COLO668 (cell line): ENCODE results near the gene EHMT1.
"Not testable (repeated sequence)": the region's sequence is repeated elsewhere in the genome, so short reads cannot be mapped to it uniquely, and the experiment has no call there.

ENCODE experiments used
- DNase-seq: peaks from one replicate; lab custom pipeline; 2025; ENCODE audit not compliant: unreplicated experiment; lab: John Stamatoyannopoulos, UW

EHMT1 gene

DNA sequence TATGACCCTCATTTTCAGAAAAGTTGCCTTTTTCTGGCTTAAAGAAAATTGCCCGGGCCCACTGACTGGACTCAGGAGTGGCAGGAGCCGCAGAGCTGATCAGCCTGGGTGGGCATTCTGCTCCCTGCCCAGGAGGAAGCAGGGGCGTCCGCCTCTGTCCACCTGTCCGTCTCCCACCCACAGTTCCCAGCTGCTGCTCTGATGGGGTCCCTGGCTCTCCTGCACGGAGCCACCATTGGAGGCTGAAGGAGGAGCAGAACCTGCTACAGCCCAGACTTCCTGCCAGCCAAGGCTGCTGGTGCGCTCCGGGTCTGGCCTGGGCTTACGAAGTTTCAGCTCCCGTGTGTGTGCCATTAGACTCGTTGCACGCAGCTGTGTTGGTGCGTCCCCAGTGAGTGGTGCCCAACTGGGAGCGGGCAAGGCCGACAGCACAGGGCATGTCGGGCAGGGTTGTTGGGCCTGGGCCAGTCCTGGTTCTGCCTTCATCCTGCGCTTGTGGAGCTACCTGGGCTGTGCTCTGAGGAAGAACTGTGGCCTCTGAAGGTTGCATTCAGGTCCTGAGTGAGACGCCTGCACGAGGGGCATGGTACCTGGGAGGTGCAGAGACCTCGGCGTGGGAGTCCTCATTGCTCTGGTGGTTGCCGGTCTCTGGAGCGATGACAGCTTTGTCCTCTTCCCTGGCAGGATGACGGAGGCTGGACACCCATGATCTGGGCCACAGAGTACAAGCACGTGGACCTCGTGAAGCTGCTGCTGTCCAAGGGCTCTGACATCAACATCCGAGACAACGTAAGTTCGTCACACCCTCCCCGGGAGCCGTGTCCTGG lies 181.6 kb downstream of the EHMT1 start:
- no peak for DNase-seq

- no peak for DNase-seq
These were observed 182.2 kb downstream of the EHMT1 start for GRCh38 chr9:137801023-137801319.

GRCh38 chr9:137802021-137802420 lies 183.2 kb downstream of the EHMT1 start:
- no peak for DNase-seq

DNA sequence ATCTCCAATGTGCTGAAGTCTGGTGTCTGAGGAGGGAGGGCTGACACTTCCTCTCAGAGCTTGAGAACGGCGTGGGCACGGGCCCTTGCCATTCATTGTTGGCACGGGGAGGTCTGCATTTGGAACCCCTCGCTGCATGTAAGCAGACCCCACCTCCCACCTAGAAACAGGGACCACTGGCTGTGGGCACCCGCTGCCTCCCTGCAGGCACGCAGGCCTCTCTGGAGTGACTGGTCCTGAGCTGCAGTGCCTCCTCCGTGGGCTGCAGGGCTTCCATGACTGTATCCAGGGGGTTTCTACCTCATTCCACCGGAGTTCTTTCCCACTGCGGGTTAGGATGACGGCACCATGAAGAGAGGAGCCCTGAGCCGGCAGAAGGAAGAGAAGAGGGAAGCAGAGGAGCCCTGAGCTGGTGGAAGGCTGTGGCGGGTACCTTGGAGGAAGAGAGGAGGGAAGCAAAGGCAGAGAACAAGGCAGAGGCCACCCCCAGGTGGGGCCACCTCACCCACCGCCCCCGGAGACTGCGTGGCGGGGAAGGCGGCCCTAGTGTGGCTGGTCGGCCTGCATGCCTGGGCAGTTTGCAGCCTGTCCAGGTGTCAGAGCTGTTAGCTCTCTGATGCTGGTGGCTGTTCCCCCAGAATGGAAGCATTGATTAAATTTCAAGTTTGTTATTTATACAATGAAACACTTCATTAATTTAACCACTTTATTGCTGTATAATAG lies 183.9 kb downstream of the EHMT1 start:
- DNase-seq: no peak

- no peak for DNase-seq
These were observed 186.3 kb downstream of the EHMT1 start for GRCh38 chr9:137804908-137805630.

DNA sequence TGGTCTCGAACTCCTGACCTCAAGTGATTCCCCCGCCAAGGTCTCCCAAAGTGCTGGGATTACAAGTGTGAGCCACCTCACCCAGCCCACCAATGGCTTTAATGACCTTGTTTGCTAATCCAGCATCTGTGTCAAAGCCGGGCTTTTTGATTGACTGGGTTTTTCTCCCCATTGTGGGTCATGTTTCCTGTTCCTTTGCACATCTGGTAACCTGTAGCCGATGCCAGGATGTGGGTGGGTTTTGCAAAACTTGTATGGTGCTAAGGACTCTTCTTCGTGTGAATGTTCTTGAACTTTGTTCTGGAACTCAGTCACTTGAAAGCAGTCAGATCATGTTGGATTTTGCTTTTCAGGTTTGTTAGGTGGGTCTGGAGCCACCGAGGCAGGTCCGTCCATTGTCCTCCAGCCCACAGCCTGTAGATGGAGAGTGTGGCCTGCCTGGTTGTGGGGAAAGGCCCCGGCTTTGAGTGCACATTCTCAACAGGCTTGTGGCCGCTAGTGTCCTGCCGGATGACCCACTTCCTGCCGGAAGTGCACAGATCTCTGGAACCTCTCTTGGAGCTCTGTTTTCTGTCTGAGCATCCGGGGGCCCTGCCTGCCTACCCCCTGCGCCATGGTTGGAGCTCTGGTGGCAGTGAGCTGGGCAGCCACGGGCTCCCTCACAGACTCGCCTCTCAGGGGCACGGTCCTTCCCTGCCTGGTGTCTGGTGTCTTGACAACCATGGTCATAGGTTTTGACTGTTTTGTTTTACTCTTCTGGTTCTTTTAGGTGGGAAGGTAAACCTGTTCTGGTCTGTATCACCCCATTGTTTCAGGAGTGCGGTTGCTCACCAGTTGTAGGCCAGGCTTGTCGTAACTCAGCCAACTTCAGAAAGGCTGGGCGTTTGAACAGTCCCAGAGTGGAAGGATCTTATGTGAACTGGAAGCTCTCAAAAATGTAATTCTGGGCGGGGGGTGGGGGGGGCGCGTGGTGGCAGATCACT lies 189.2 kb downstream of the EHMT1 start:
- DNase-seq: no peak

DNA sequence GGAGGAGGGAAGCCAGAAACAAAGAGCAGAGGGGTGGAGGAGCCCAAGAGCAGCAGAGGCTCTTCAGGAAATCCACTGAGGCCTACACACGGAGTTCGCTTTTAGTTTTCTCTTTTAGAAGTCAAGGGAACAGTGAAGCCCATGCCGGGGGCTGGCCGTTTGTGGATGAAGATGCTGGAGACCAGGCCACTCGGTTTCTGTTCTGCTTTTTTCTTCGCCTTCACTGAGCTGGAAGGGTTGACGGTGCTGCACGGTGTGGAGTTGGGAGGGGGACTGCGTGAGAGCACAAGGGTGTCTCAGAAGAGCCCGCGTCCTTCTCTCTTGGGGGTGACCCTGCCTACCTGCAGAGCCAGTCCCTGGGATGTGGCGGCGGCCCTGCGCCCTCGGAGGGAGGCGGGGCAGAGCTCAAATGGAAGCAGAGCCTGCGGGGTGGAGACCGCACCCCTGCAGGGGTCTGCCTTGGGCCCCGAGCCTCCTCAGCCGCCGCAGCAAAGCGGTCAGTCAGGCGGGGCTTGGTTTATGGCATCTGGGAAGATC lies 190.3 kb downstream of the EHMT1 start:
- DNase-seq: no peak

- DNase-seq: not testable (repeated sequence)
These were observed 191.1 kb downstream of the EHMT1 start for GRCh38 chr9:137809726-137810450.

- DNase-seq: no peak
These were observed 192.6 kb downstream of the EHMT1 start for GRCh38 chr9:137811283-137811870.

GRCh38 chr9:137812356-137813023 lies 193.7 kb downstream of the EHMT1 start:
- DNase-seq: no peak

DNA sequence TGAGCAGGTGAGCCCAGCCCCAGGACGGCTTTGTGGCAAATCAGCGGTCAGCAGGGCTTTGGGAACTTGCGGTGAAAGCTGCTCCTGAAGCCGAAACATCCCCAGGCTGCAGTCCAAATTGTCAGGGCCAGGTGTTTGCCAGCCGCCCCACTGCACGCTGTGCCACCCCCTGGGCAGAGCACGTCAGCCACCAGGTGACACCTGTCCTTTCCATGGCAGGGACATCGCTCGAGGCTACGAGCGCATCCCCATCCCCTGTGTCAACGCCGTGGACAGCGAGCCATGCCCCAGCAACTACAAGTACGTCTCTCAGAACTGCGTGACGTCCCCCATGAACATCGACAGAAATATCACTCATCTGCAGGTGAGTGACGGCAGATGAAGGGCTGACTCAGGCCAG lies 194.4 kb downstream of the EHMT1 start:
- peak; percentile 40 for DNase-seq

GRCh38 chr9:137813651-137814415 lies 195.0 kb downstream of the EHMT1 start:
- no peak for DNase-seq

- no peak for DNase-seq
These were observed 195.6 kb downstream of the EHMT1 start for GRCh38 chr9:137814436-137814835.

DNA sequence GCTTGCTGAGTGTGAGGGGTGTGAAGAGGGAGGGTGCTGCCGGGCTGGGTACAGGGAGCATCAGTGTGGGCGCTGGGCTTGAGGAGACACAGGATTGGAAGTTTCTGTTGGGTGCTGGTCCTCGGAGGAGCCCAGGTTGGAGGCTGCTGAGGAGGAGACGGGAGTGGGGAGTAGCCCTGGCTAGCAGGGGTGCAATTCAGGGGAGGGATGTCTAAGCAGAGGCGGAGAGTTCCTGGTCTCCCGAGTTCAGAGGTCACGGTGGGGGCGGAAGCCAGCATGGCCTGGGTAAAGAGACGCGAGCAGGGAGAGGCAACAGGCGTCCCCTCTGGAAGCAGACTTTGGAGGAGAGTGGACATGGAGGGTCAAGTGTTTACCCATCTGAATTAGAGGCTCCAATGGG lies 196.0 kb downstream of the EHMT1 start:
- DNase-seq: no peak

DNA sequence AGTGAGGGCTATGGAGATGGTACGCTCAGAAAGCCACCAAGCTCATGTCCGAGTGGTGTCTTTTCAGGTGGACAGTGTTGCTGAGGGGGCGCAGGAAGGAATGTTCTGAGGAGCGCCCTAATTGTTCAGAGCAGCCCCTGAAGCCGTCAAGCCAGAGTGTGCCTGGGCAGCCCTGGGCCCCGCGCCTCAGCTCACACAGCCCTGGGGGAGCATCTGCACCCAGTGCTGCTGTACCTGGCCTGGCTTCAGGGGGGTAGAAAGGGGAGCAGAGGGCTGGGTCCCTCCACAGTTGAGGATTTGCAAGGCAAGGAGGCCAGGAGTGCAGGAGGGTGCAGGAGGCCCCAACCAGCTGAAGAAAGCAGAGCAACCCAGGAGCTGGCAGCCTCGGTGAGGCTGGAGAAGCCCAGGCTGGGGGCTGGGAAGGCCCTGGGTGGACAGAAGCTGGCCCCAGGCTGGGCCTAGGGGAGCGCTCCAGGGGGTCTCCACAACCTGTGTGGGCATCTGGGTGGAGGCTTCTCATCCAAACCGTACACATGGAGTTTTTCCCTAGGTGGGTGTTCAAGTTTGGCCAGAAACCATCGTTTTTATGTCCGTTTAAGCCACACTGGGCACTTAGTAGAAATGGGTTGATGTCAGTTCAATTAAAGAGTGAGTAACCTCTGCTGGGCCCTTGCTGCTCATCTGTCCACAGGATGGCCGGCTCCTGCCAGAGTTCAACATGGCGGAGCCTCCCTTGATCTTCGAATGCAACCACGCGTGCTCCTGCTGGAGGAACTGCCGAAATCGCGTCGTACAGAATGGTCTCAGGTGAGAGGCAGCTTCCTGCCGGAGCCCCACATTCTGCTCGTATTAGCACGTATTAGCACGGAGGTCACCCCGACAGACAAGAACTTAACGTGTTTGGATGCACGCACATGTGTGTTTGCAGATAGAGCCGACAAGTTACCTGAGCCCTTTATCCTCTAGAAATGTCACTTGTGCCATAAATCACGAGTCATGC lies 196.8 kb downstream of the EHMT1 start:
- DNase-seq: no peak

- DNase-seq: no peak
These were observed 197.9 kb downstream of the EHMT1 start for GRCh38 chr9:137816531-137817235.
